NCI-H446 treated with DMSO at 0.1 percent for 48 hours (cell line): ENCODE measurements around the gene USH2A.

Experiments
- DNase-seq: peaks from one replicate; lab custom pipeline; 2025; lab: John Stamatoyannopoulos, UW

USH2A gene

DNA sequence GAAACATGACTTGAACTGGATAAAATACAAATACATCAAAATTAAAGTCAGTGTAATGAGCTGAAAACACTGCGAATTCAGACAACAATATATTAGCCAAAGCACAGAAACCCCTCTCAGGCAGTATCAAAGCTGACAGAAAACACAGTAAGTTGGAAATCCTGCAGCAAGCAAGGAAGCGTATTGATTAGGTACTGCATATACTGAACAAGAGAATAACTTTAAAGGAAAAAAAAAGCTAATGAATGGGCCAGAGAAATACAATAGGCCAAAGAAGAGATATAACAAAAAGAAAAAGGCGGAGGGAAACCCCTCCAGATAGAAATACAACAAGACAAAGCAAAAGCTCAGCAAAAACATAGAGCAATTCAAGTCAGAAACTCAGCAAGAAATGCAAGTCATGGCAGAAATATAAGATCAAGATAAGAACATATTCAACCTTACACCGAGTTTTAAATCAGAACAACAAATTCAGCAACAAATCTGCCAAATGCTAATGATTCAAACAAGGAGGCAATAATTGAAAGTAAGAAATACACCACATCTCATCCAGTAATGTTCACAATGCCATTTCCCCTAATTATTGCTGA lies 299.0 kb downstream of the USH2A start:
- DNase-seq = no peak

DNA sequence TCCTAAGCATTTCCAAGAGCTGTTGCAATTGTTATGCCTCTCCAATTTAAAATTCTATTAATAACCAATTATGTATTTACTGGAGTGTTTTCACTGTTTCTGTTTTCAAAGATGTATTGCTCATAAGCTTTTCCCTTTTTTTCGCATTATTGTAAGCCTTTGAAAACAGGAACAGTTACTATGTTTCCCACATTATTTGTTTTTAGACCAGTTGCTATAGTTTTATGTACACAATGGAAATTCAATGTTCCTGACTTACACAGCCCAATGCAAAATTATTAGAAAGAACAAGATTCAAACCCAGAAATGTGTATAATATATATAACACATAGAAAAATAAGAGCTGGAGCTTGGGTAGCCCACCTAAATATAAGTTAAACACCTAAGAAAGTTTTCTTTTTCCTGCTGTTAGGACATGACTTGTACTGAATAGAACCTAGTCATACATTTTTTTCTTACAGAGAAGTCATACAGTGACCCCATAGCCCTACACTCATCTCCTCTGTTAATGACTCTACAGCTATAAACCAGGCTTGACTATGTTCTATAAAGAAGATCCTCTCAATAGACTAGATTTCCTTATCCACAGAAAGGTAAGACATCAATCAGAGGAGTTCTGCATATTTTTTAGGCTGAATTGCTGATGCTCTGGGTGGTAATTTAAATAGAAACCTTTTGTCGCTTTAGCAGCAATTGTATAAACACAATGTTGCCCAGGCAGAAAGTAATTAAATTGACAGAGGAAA lies 299.6 kb downstream of the USH2A start:
- DNase-seq = no peak

DNA sequence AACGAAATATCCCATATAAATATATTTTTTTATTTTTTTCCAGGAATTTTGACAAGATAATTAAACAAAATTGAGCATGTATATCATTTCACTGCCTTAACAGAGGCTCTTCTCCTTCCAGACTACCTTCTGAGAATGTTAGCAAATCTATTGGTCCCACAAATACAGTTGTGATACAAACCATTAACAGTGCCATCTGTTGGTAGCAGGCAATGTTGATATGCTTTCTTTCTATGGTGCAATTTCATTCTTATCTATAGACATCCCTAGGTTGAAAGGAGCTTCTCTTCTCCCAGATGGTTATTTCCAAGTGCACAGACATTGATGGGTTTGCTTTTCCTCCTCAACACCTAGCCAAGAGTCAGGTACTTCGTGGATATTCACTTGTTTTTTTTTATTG lies 303.6 kb downstream of the USH2A start:
- DNase-seq = no peak

DNA sequence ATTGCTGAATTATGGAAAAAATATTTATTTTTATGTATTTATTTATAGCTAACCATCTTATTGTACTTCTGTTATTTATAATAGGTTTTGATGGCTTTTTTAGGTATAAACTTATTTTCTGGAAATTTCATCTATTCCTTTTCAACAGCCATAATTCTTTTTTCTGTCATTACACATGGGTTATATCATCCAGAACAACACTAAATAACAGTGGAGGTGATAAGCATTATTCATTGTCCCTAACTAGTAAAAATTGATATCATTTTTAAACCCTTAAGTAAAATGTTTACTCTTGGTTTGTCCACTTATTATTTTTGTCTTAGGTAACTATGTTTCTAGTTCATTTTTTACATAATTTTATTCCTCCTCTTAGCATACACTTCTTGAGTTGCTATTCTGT lies 309.1 kb downstream of the USH2A start:
- no peak for DNase-seq

DNA sequence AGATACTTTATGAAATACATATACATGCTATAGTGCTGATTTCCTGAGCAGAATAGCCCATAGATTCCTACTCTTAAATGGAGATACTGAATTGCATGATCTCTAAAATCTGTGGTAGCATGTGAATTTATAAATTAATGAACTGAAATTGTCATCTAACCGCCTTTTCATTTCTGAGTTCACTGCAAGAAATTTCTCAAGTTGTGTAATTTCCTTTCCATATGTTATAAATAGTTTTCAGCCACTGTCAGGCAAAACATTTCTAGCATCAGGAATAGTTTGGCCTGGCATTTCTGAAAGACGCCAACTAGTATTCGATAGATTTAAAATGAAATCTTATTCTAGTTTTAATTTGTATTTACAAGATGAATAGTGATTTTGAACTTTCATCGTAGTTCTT lies 310.1 kb downstream of the USH2A start:
- DNase-seq = no peak

DNA sequence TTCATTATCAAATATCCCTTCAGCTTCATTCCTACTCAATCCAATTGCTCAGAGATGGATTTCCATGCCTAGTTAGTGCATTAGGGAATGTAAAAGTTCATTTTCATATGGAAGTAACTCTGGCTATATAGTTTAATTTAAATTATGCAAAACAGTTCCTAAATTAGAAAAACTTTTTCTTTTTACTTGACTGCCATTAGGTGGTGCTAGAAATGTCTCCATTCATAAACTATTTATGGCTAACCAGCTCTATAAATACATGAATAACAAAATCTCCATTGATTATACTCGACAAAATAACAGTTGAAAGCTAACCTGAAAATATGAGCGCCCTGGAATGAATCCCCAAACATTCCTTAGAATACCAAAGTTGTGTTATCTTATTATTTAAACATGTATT lies 311.4 kb downstream of the USH2A start:
- DNase-seq = no peak

DNA sequence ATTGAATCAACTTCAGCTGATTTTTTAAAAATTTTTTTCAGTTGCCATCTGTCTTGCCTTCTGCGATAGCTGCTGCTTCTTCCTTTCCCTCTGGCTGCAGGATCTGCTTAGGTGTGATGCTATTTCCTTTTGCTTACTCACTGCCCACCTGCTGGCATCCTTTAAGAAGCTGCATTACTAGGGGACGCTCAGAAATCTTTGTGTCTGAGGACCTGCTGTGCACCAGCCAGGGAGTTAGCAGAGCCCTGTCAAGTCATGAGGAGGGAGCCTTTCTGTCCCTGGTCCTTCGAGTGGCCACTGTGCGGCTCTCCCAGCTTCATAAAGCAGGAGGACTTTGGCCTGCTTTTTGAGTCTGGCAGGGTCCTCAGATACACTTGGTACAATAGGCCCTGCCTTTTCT lies 327.8 kb downstream of the USH2A start:
- no peak for DNase-seq

DNA sequence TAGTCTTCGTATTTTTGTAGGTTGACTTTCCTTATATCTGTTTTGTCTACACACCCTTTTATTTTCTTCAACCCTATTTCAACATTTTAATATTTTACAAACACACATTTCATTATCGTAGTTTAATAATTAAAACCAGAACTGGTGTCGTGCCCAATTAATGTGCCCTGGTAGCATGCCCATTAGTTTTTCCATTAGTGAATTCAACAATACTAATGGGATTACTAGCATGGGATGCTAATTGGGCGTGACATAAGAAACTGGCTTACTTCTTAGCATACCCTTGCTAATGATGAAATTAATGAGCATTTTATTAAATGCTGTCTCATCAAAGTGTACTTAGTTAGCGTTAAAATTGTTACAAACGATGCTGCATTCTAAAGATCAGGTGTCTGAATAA lies 332.7 kb downstream of the USH2A start:
- DNase-seq = no peak

DNA sequence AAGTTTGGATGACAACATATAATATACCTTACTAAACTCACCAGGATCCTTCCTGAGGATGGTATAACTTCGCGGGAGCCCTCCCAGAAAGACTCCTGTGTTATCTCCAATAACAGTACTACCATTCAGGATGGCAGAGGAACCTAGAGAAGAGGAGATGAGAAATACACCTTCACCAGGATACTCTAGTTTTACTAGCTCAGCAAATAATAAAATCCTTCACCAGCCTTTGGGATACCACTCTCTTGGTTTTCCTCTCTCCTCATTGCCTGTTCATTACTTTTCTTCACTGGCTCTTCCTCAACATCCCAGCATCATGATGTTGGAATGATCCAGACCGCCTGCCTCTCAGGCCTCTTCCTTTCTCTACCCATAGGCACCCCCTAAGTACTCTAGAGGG lies 336.6 kb downstream of the USH2A start:
- DNase-seq = no peak

DNA sequence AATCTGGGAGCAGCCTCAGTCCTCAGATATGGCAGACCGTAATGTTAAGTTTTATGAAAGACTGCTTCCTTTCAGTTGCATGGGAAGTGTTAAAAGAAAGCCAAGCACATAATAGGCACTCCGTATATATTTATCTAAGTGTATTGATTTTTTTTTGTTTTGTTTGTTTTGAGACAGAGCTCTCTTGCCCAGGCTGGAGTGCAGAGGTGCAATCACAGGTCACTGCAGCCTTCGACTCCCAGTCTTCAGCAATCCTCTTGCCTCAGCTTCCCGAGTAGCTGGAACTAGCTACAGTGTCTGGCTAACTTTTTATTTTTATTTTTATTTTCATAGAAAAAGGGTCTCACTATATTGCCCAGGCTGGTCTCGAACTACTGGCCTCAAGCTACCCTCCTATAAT lies 341.8 kb downstream of the USH2A start:
- no peak for DNase-seq

DNA sequence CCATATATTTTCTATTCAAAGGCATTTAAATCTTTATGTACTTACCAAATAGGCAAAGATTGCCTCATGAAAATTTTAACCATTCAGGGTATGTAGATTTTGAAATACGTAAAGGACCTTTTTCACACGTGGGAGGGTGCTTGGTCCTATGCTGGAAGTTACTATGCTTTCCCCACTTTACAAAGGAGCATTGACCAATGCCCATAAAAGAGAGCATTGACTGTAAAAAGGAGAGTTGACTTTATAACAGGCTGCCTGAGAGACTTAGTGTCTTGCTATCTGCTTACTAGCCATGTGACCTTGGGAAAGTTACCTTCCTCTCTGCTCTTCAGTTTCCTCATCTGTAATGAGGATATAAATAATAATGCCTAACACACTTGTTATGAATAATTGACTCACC lies 346.5 kb downstream of the USH2A start:
- no peak for DNase-seq

DNA sequence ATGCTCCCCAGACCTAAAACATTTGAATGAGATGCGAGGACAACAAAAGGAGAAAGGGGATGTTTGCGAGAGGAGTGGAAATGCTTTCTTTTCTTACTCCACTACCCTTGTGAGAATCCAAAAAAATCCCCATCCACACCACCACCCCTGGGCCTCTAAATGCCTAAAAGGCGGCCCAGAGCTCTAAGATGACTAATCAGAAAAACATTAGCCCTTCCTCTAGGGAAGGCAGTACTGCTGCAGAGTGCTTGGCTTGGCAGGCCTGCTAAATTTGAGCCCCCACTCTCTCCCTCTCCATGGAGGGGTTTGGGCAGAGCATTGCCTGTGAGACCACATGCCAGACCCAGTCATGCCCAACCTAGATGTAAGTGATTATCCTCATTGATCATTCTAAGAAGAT lies 347.9 kb downstream of the USH2A start:
- no peak for DNase-seq

DNA sequence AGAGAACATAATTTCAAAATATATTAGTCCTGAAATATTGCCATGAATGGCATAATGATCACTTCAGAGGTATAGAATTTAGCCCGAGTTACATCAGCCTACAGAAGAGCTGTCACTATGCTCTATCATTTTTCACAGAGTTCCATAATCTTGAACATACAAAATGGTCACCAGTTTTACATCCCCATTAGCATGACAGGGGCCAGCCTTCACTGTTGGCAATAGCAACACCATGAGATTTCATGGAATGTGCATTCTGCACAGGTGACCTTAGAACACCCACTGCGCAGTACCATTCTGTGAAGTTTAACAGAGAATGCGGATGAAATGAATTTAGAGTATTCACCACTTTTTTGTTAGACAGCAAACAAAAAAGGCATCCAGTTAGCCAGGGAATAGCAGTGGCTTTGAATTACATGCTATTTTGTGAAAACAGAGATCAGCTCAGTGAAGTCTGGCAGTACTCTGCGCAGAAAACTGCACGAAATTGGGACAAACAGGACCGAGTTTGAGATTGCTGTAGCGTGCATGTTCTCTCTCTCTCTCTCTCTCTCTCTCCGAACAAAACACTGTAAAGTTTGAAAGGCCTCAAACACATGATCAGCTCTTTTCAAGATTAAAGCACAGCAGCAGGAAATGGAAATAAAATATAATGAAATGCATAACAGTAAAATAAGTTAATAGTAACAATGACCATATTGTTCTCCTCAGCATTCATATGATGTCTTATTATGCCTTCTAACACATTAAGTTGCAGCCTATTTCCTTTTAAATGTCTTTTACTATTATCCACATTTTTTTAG lies 349.3 kb downstream of the USH2A start:
- no peak for DNase-seq

DNA sequence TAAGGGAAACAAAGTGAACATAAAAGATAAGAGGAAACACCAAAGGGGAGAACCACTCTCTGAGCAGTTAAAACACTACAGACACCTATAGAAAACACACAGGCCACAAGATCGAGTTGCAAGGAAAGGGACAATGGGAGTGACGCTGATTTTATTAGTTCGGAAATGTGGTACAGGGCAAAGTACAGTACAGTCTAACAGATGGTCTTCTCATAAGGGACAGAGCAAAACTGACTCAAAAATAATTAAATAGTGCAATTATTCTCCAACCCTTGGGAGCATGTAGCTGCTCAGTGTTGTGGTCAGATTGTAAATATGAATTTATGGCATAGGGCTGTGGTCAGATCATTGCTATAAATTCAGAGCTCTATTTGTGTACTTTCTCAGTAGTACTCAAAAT lies 352.0 kb downstream of the USH2A start:
- DNase-seq = no peak

DNA sequence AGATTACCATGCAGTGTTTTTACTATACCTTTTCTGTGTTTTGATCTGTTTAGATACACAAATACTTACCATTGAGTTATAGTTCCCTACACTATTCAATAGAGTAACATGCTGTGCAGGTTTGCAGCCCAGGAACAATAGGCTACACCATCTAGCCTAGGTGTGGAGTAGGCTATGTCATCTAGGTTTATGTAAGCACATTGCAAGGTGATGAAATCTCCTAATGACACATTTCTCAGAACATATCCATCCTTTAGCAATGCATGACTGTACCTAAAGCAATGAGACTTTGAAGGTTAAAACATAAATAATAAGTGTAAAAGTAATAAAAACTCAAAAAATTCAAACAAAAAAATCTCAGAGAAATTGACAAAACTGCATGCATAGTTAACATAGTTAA lies 358.6 kb downstream of the USH2A start:
- no peak for DNase-seq

DNA sequence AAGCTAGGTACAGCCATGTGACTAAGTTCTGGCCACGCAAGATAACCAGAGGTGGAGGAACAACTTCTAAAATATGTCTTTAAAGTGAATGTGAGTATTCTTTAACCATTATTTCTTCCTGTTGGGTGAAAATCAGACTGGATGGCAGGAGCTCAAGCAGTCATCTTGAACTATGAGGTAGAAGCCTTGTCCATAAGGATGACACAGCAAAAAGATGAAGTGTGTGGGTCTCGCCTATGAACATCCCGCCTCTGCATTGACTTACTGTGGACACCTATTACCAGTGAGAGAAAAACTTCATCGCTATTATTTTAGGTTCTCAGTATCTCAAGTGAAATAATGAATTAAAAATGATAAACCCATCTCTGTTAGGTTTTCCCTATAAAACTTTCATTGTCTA lies 365.3 kb downstream of the USH2A start:
- no peak for DNase-seq

DNA sequence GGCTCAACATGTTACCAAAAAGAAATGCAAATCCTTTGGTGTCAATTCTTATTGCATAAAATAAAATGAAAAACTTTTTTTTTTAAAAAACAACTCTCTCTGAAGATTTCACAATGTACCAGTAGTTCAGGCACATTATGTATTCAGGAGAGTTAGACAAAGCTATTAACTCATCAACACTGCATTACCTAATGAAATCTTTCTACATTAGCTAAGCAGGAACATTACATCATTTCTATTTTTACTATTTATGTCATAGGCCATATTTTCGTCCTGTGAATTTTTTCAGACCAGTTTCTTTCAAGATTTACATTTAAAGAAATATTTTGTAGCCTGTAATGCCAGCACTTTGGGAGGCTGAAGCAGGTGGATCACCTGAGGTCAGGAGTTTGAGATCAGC lies 366.2 kb downstream of the USH2A start:
- DNase-seq = no peak

DNA sequence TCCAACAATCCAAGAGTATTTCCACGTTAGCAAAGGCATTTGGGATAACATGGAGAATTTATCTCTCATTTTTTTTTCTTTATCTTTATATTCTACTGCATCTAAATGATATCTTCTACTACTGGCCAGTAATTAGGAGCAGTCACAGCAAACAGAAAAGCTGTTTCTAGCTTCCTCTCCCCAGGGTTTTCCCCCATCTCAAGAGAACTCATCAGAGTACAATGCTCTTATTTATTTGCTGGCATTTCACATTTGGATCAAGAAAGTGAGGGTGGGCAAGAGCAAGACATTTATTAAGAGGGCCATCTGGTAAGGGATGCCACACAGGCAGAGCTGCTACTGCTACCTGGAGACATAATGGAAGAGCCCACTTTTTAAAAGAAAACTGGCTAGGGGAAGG lies 368.2 kb downstream of the USH2A start:
- DNase-seq = no peak

DNA sequence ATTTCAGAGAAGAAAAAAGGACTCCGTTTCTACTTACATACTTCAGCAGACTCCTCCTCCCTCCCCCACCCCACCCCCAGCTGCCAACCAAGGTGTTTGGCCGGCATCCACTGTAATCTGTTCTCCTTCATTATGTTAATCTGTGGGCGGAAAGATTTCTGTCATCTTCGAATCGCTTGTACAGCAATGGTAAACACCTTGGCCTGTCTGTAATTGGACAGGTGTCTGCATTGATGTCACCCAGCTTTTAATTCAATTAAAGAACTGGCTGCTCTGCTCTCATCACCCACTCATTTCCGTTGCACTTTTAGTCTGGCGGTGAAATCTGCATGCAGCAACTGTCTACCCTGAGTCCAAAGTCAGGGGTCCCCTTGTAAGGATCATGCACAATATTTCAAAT lies 368.6 kb downstream of the USH2A start:
- no peak for DNase-seq

DNA sequence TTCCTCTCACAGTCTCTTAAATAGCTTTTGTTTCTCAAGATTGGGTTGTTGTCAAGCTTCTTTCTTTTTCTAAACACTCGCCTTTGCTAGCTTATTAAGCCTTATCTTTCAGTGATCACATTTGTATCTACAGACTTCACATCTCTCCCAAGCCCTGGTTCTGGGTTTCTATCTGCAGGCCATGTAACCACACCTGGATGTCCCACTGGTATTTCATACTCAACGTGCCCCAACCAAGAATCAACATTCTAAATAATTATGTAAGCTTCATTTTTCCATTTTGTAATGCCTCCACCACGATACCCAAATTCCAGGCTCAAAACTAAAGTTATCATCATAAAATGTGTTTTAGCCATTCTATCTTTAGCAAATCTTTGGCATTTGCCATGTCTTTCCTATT lies 372.2 kb downstream of the USH2A start:
- DNase-seq = no peak

DNA sequence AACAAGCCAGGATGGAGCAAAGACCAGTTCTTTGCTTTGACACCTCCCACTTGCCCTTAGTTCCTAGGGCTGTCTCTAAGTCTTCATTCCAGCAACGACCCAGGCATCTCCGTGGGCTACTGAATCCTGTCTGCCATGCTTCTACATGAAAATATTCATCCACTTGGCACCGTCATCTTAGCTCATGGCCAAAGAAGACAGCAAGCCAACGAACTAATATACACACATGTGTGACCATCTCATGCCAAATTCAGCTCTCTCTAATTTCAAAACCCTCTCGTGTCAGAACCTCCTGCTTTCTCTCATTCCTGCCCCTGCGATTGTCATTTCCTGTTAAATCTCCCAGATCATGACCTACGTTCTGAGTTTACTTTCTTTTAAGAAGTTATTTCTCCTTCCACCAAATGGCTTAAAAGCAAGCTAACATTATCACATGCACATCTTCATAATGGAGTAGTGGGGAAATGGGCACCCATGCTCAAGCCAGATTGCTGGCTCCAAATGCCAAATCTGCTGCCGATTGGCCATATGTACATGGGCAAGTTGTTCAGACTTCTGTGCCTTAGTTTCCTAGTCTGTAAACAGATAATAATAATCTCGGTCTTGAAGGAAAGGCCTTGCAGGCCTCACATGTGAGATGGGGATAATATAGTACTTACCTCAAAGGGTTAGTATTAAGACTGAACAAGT lies 373.4 kb downstream of the USH2A start:
- DNase-seq = peak; percentile 93

DNA sequence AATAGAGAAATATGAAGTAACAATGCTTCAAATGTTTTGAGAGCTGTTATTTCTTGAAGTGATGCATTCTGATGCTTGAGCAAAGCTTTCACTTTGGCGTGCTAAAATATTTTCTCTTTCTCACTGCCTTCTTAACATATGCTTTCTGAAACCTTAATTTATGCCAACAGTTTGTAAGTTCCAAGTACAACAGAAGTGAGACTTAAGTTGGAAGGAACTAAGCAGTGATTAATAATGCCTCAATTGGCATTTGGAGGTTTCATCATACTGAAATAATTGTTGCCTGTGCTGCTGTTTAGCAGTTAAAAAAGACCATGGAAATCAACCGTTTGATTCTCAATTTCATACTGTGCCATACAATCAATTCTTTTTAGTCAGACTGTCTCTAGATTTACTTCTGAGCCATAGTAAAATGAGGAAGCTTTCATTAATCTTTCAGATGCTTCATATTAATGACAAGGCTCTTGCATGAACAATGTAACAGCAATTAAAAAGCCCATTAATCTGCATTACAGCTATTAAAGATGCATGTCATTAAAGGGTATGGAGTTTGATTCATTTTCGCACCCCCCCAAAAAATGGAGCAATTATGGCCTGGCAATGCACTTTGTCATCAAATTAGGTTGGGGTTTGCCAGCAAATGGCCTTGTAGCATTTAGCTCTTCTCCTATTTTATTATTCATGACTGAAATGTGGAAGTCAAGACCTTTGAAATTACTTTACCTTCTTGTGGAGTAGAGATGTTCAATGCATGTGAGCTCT lies 375.3 kb downstream of the USH2A start:
- peak; percentile 76 for DNase-seq
